Measurements from ENCODE around the gene RNF2.

DNA sequence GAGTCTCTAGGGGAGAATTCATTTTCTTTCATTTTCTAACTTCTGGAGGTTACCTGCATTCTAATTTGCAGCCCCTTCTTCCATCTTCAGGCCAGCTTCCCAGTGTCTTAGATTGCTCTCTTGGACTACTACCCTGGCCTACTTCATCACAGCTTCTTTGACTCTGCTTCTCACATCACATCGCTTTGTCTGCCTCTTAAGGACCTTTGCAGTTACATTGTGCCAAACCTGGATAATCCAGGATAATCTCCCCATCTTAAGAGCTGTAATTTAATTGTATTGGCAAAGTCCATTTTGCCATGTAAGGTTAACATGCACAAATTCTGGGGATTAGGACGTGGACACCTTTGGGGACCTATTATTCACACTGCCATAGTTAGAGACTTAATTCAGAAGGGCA lies 18.4 kb downstream of the RNF2 start:
- TF ChIP-seq, protein P1, sequence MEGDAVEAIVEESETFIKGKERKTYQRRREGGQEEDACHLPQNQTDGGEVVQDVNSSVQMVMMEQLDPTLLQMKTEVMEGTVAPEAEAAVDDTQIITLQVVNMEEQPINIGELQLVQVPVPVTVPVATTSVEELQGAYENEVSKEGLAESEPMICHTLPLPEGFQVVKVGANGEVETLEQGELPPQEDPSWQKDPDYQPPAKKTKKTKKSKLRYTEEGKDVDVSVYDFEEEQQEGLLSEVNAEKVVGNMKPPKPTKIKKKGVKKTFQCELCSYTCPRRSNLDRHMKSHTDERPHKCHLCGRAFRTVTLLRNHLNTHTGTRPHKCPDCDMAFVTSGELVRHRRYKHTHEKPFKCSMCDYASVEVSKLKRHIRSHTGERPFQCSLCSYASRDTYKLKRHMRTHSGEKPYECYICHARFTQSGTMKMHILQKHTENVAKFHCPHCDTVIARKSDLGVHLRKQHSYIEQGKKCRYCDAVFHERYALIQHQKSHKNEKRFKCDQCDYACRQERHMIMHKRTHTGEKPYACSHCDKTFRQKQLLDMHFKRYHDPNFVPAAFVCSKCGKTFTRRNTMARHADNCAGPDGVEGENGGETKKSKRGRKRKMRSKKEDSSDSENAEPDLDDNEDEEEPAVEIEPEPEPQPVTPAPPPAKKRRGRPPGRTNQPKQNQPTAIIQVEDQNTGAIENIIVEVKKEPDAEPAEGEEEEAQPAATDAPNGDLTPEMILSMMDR (IDR thresholded peaks at IDR 0.05): no peak
- TF ChIP-seq POLR2AphosphoS5 (IDR thresholded peaks at IDR 0.05): no peak

Measured in prostate gland (tissue), 2 donors.